ENCODE measurements around the gene SREBF2. TPM values are rescaled to one million over a fixed set of nuclear protein-coding genes. Genes with fewer than 3 reads are reported as not detected.

Gene SREBF2
- total and polyA plus RNA-seq, 9 of the 15 experiments (the other 6 are each of a cell fraction or from before 2014, with no cell fraction given), result 1.1 to 84.2 (median 26.9) TPM

DNA sequence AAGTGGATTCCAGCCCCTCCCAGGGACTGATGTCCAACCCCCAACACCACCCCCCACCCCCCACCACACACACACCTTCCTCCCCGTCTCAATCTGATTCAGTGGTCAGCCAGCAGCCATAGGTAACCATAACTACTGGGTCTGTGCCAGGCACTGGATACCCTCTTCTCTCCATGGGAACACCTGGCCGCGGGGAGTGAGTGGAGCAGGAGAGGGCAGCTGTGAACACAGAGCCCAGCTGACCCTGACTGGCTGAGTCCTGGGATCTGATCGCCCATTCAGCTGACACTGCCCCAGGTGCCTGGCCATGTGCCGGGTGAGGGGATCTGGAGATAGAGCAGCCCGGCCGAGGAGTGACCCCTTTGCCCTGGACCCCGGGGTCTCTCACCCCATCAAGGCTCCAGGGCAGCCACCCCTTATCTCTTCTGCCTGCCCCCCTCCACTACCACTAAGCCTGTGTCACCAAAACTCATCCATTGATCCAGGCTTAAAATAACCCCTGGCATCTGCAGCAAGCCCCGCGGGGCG lies 84.5 kb downstream of the SREBF2 start:
- CTCF ChIA-PET (ENCODE audit: low intra/inter-chr PET ratio), result no interaction called here
- 0 out of 5 replicates have a peak, but pooled peaks cover 0 to 4% of the 10 kb centered on the region in 2 experiments for H3K27me3 ChIP-seq (ENCODE audit: control insufficient read depth in 2 of 2, insufficient read depth in 2 of 2, low read length in 2 of 2)
- no peak overlapping the region for H3K4me2 ChIP-seq (ENCODE audit: insufficient read depth, low read length)
- no TSS peak for BruUV-seq (replicated peaks)
- POLR2A ChIA-PET, result no interaction called here
- ATAC-seq (no peak), DNase-seq (ENCODE audit: extremely low read depth in 1 of 4, low spot score in 3 of 4) (no peak), FAIRE-seq (no peak)
- intact Hi-C loops (cut with micrococcal nuclease), result no loop called here
- TF ChIP-seq TAF9B (IDR thresholded peaks at IDR 0.05; ENCODE audit: partially characterized antibody) (no peak), ZBTB8A (IDR thresholded peaks at IDR 0.05; ENCODE audit: partially characterized antibody) (no peak), ZNF232 (CRISPR knock-in tag; IDR thresholded peaks at IDR 0.05) (no peak), C11orf30 (IDR thresholded peaks at IDR 0.05; ENCODE audit: low read depth) (no peak), RFX1 (IDR thresholded peaks at IDR 0.05) (no peak), BRD9 (IDR thresholded peaks at IDR 0.05; ENCODE audit: low read depth, partially characterized antibody) (no peak), CAMTA2 (CRISPR knock-in tag; conservative IDR thresholded peaks at IDR 0.05) (no peak)
- TF ChIP-seq, protein P1, sequence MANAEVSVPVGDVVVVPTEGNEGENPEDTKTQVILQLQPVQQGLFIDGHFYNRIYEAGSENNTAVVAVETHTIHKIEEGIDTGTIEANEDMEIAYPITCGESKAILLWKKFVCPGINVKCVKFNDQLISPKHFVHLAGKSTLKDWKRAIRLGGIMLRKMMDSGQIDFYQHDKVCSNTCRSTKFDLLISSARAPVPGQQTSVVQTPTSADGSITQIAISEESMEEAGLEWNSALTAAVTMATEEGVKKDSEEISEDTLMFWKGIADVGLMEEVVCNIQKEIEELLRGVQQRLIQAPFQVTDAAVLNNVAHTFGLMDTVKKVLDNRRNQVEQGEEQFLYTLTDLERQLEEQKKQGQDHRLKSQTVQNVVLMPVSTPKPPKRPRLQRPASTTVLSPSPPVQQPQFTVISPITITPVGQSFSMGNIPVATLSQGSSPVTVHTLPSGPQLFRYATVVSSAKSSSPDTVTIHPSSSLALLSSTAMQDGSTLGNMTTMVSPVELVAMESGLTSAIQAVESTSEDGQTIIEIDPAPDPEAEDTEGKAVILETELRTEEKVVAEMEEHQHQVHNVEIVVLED (CRISPR knock-in tag; IDR thresholded peaks at IDR 0.05), result no peak
- TF ChIP-seq, protein P2, sequence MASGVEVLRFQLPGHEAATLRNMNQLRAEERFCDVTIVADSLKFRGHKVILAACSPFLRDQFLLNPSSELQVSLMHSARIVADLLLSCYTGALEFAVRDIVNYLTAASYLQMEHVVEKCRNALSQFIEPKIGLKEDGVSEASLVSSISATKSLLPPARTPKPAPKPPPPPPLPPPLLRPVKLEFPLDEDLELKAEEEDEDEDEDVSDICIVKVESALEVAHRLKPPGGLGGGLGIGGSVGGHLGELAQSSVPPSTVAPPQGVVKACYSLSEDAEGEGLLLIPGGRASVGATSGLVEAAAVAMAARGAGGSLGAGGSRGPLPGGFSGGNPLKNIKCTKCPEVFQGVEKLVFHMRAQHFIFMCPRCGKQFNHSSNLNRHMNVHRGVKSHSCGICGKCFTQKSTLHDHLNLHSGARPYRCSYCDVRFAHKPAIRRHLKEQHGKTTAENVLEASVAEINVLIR (CRISPR knock-in tag; IDR thresholded peaks at IDR 0.05), result no peak
- TF ChIP-seq, protein P3, sequence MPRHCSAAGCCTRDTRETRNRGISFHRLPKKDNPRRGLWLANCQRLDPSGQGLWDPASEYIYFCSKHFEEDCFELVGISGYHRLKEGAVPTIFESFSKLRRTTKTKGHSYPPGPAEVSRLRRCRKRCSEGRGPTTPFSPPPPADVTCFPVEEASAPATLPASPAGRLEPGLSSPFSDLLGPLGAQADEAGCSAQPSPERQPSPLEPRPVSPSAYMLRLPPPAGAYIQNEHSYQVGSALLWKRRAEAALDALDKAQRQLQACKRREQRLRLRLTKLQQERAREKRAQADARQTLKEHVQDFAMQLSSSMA (CRISPR knock-in tag; IDR thresholded peaks at IDR 0.05), result no peak
- TF ChIP-seq, protein P4, sequence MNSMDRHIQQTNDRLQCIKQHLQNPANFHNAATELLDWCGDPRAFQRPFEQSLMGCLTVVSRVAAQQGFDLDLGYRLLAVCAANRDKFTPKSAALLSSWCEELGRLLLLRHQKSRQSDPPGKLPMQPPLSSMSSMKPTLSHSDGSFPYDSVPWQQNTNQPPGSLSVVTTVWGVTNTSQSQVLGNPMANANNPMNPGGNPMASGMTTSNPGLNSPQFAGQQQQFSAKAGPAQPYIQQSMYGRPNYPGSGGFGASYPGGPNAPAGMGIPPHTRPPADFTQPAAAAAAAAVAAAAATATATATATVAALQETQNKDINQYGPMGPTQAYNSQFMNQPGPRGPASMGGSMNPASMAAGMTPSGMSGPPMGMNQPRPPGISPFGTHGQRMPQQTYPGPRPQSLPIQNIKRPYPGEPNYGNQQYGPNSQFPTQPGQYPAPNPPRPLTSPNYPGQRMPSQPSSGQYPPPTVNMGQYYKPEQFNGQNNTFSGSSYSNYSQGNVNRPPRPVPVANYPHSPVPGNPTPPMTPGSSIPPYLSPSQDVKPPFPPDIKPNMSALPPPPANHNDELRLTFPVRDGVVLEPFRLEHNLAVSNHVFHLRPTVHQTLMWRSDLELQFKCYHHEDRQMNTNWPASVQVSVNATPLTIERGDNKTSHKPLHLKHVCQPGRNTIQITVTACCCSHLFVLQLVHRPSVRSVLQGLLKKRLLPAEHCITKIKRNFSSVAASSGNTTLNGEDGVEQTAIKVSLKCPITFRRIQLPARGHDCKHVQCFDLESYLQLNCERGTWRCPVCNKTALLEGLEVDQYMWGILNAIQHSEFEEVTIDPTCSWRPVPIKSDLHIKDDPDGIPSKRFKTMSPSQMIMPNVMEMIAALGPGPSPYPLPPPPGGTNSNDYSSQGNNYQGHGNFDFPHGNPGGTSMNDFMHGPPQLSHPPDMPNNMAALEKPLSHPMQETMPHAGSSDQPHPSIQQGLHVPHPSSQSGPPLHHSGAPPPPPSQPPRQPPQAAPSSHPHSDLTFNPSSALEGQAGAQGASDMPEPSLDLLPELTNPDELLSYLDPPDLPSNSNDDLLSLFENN (IDR thresholded peaks at IDR 0.05; ENCODE audit: low read depth in 2 of 2, low read length in 2 of 2), result no peak
- peaks cover 6 to 48% of the 10 kb centered on the region in 2 experiments; a peak in 3 of 5 replicates for H3K4me1 ChIP-seq (replicated peaks in 1 of 2; ENCODE audit: control insufficient read depth in 2 of 2, insufficient read depth in 2 of 2, low read length in 2 of 2)
- H3K9ac ChIP-seq (ENCODE audit: insufficient read depth in 1 of 2, low read depth in 2 of 2, low read length in 2 of 2), result peak overlapping the region in 1 of 2 experiments; percentile 68; a peak in 1 of 4 replicates
- no peaks in the 10 kb centered on the region for H3K36me3 ChIP-seq (ENCODE audit: control insufficient read depth, insufficient read depth, low read length)
- H3K79me2 ChIP-seq (ENCODE audit: control insufficient read depth, insufficient read depth, low read length), result no peaks in the 10 kb centered on the region
- WGBS (ENCODE audit: insufficient coverage, low coverage, missing lambda C conversion rate), result 49% methylated on average over 5 of the region's 11 CpGs
- no peaks in the 10 kb centered on the region for H3K9me3 ChIP-seq (replicated peaks; ENCODE audit: control insufficient read depth, insufficient read depth, low read depth, low read length)
- no peak overlapping the region for H2AFZ ChIP-seq (ENCODE audit: low read depth, low read length)
- no peaks in the 10 kb centered on the region for H3K9me1 ChIP-seq (ENCODE audit: control insufficient read depth, insufficient read depth, low read length)
- H3K4me3 ChIP-seq, result no peak overlapping the region
- in situ Hi-C loops (cut with MboI), result no loop called here
- H3K27ac ChIP-seq (ENCODE audit: extremely low read depth, low read depth, low read length), result no peak overlapping the region
- peaks cover 9% of the 10 kb centered on the region; the same call in 1 of the 2 replicates for H4K20me1 ChIP-seq (replicated peaks; ENCODE audit: control insufficient read depth, insufficient read depth, low read length)
